MM.1S (cell line): ENCODE data around the gene AGAP3.

Source experiments
- DNase-seq: peaks from one replicate; pipeline ENCODE4 v3.0.0-alpha.2; 2015
- H2AFZ ChIP-seq: fragments of 300-600 bp; sonication (generic); 2 replicates; pipeline ENCODE4 v1.6.0; 2016; ENCODE audit warnings: antibody characterized with exemption, low read length
- H3F3A ChIP-seq: fragments of 300-600 bp; sonication (generic); 2 replicates; pipeline ENCODE4 v1.6.1; 2016; ENCODE audit warnings: mild to moderate bottlenecking, antibody characterized with exemption, low read length, moderate library complexity, mixed read lengths; ENCODE audit not compliant: insufficient read depth
- H3K27ac ChIP-seq: fragments of 300-600 bp; sonication (generic); 2 replicates; pipeline ENCODE4 v1.5.1; 2016; ENCODE audit warnings: mild to moderate bottlenecking, low read length
- H3K27me3 ChIP-seq: fragments of 300-600 bp; sonication (generic); replicated peaks from 2 replicates; pipeline ENCODE4 v1.6.0; 2016; ENCODE audit warnings: low read length; ENCODE audit not compliant: insufficient read depth
- H3K36me3 ChIP-seq: fragments of 300-600 bp; sonication (generic); replicated peaks from 2 replicates; pipeline ENCODE4 v1.6.1; 2016; ENCODE audit warnings: mild to moderate bottlenecking, low read length, mixed read lengths; ENCODE audit not compliant: insufficient read depth
- H3K4me1 ChIP-seq: fragments of 300-600 bp; sonication (generic); 2 replicates; pipeline ENCODE4 v1.6.1; 2016; ENCODE audit warnings: low read length, mixed read lengths
- H3K4me2 ChIP-seq: fragments of 300-600 bp; sonication (generic); 2 replicates; pipeline ENCODE4 v1.6.0; 2016; ENCODE audit warnings: low read depth, low read length
- H3K4me3 ChIP-seq: fragments of 300-600 bp; sonication (generic); 2 replicates; pipeline ENCODE4 v1.5.1; 2016; ENCODE audit warnings: low read length, mixed read lengths
- H3K79me2 ChIP-seq: fragments of 300-600 bp; sonication (generic); 2 replicates; pipeline ENCODE4 v1.6.1; 2016; ENCODE audit warnings: mixed run types, low read length, mixed read lengths
- H3K9ac ChIP-seq: fragments of 300-600 bp; sonication (generic); 2 replicates; pipeline ENCODE4 v1.6.1; 2016; ENCODE audit warnings: low read length, mixed read lengths
- H3K9me2 ChIP-seq: fragments of 300-600 bp; sonication (generic); replicated peaks from 2 replicates; pipeline ENCODE4 v1.6.1; 2016; ENCODE audit warnings: mild to moderate bottlenecking, low read length, mixed read lengths; ENCODE audit not compliant: insufficient read depth
- H3K9me3 ChIP-seq: fragments of 300-600 bp; sonication (generic); replicated peaks from 2 replicates; pipeline ENCODE4 v1.6.1; 2016; ENCODE audit warnings: mild to moderate bottlenecking, low read length, mixed read lengths; ENCODE audit not compliant: insufficient read depth
- H4K20me1 ChIP-seq: fragments of 300-600 bp; sonication (generic); 2 replicates; pipeline ENCODE4 v1.6.1; 2016; ENCODE audit warnings: mild to moderate bottlenecking, low read length, moderate library complexity, mixed read lengths; ENCODE audit not compliant: insufficient read depth
- CTCF ChIP-seq: fragments of 300-600 bp; sonication (generic); IDR thresholded peaks from 2 replicates; pipeline ENCODE4 v1.5.1; 2016; ENCODE audit warnings: antibody characterized with exemption, low read length, mixed read lengths
- EZH2 ChIP-seq: fragments of 300-600 bp; sonication (generic); optimal IDR thresholded peaks from 2 replicates; pipeline ENCODE3; 2017; ENCODE audit warnings: low read depth, mild to moderate bottlenecking, antibody characterized with exemption, low read length, mixed read lengths
- EZH2phosphoT487 ChIP-seq: fragments of 300-600 bp; sonication (generic); IDR thresholded peaks from 2 replicates; pipeline ENCODE4 v1.6.1; 2018; ENCODE audit warnings: antibody characterized with exemption, low read length

Gene AGAP3

GRCh38 chr7:151168003-151168786 is 81.9 kb downstream of the AGAP3 start:
- no peak overlapping the region for H3K27ac ChIP-seq
- H3K79me2 ChIP-seq: no peaks in the 10 kb centered on the region
- H2AFZ ChIP-seq: 0 out of 2 replicates have a peak overlapping the region, but pooled peaks have one; percentile 29
- H3K36me3 ChIP-seq: no peaks in the 10 kb centered on the region
- H3K4me3 ChIP-seq: peak overlapping the region; percentile 58
- no peaks in the 10 kb centered on the region for H4K20me1 ChIP-seq
- no peaks in the 10 kb centered on the region for H3K4me1 ChIP-seq
- H3K9ac ChIP-seq: no peak overlapping the region
- H3K27me3 ChIP-seq: peaks cover 80% of the 10 kb centered on the region
- DNase-seq: peak; percentile 52
- H3K9me3 ChIP-seq: no peaks in the 10 kb centered on the region
- peak overlapping the region; percentile 92 for H3K4me2 ChIP-seq
- TF ChIP-seq CTCF: peak; percentile 86
- TF ChIP-seq EZH2phosphoT487: no peak
- peak; percentile 62 for TF ChIP-seq EZH2
- H3F3A ChIP-seq: no peaks in the 10 kb centered on the region
- no peaks in the 10 kb centered on the region for H3K9me2 ChIP-seq

- Histone ChIP-seq H4K20me1 (no peaks in the 10 kb centered on the region), H3K4me2 (no peak overlapping the region), H3K9me3 (no peaks in the 10 kb centered on the region), H2AFZ (no peak overlapping the region), H3K79me2 (no peaks in the 10 kb centered on the region), H3K27me3 (peaks cover 85% of the 10 kb centered on the region), H3K9ac (no peak overlapping the region), H3K9me2 (no peaks in the 10 kb centered on the region), H3F3A (no peaks in the 10 kb centered on the region), H3K27ac (no peak overlapping the region), H3K4me1 (no peaks in the 10 kb centered on the region), H3K4me3 (no peak overlapping the region), H3K36me3 (no peaks in the 10 kb centered on the region)
- no peak; the same call in 1 of the 2 replicates for TF ChIP-seq EZH2phosphoT487
- TF ChIP-seq CTCF: no peak
- TF ChIP-seq EZH2: peak; percentile 91
- DNase-seq: no peak
Observed at GRCh38 chr7:151168787-151169162, 82.5 kb downstream of the AGAP3 start.

GRCh38 chr7:151172273-151173141 is 86.2 kb downstream of the AGAP3 start:
- DNase-seq: peak; percentile 77
- H3K27me3 ChIP-seq: peaks cover 81% of the 10 kb centered on the region
- no peaks in the 10 kb centered on the region for H3K9me3 ChIP-seq
- H4K20me1 ChIP-seq: no peaks in the 10 kb centered on the region
- no peaks in the 10 kb centered on the region for H3K9me2 ChIP-seq
- H3K9ac ChIP-seq: no peak overlapping the region
- H2AFZ ChIP-seq: no peak overlapping the region
- no peak overlapping the region for H3K27ac ChIP-seq
- H3F3A ChIP-seq: no peaks in the 10 kb centered on the region
- no peaks in the 10 kb centered on the region for H3K4me1 ChIP-seq
- no peaks in the 10 kb centered on the region for H3K79me2 ChIP-seq
- peak; percentile 100 for TF ChIP-seq CTCF
- no peak for TF ChIP-seq EZH2
- TF ChIP-seq EZH2phosphoT487: no peak
- H3K4me2 ChIP-seq: no peak overlapping the region; the same call in 1 of the 2 replicates
- H3K4me3 ChIP-seq: no peak overlapping the region
- H3K36me3 ChIP-seq: no peaks in the 10 kb centered on the region
